Activated CD8-positive, alpha-beta memory T cell treated with anti-CD3 and anti-CD28 coated beads, Interleukin-2, amount 10 ng/mL, durations not matched to agents 7 days and 5 days (primary cell): Measurements from ENCODE around the gene MCOLN1. TPM values are rescaled to one million over a fixed set of nuclear protein-coding genes. Genes with fewer than 3 reads are reported as not detected.

Experiments
- ATAC-seq: fragments of 150-1000 bp; cut with Tn5 transposase; one replicate; pipeline ENCODE4 v1.10.0; 2021; ENCODE audit warnings: moderate library complexity
- CTCF ChIA-PET: fragments of 350-600 bp; sonication (Branson Sonifier 250); formaldehyde crosslinking; loops from one replicate; lab custom pipeline; 2021; ENCODE audit warnings: antibody characterized with exemption; lab: Charles Lee
- DNase-seq: peaks from one replicate; pipeline ENCODE4 v3.0.0-alpha.2; 2020
- H3K27ac Mint-ChIP-seq: one replicate; pipeline ENCODE4 v1.8.0; 2021; ENCODE audit warnings: mild to moderate bottlenecking, mixed read lengths
- H3K27me3 Mint-ChIP-seq: one replicate; pipeline ENCODE4 v1.8.0; 2021; ENCODE audit warnings: mixed read lengths
- H3K36me3 Mint-ChIP-seq: one replicate; pipeline ENCODE4 v1.8.0; 2021; ENCODE audit warnings: mild to moderate bottlenecking, mixed read lengths
- H3K4me1 Mint-ChIP-seq: one replicate; pipeline ENCODE4 v1.8.0; 2021; ENCODE audit warnings: mixed read lengths
- H3K4me3 Mint-ChIP-seq: one replicate; pipeline ENCODE4 v1.8.0; 2021; ENCODE audit warnings: mild to moderate bottlenecking, moderate library complexity, mixed read lengths
- H3K9me3 Mint-ChIP-seq: one replicate; pipeline ENCODE4 v1.8.0; 2022; ENCODE audit warnings: low read depth, mixed read lengths
- total RNA-seq, 2 experiments: library from RNA; stranded (reverse); gene quantifications; one replicate each; pipeline ENCODE4 v1.2.3, GENCODE V29; 2021

Gene MCOLN1
- total RNA-seq, result 10 to 100 TPM; 15.8 to 20.7 TPM

- Mint-ChIP-seq H3K4me1 (peaks cover 9% of the 10 kb centered on the region), H3K9me3 (no peaks in the 10 kb centered on the region), H3K4me3 (peak within 1 kb of the TSS; percentile 73), H3K36me3 (no peaks in the 10 kb centered on the region), H3K27ac (peak within 1 kb of the TSS; percentile 87), H3K27me3 (no peaks in the 10 kb centered on the region)
- DNase-seq (peak; percentile 99), ATAC-seq (peak; percentile 94)
- CTCF ChIA-PET, result interaction anchor here (0.8 to 3.4 kb wide), 11 partner anchors 12 to 382 kb away, joined by 3 to 37 read pairs (median 3); partner anchors contain the start of genes MAP2K7, PNPLA6 and TRAPPC5
Observed at GRCh38 chr19:7522072-7522922, at the start of gene MCOLN1. MCOLN1 (plus strand) TSS chr19:7522624; CDS start chr19:7522751, 127 bp downstream.

DNA sequence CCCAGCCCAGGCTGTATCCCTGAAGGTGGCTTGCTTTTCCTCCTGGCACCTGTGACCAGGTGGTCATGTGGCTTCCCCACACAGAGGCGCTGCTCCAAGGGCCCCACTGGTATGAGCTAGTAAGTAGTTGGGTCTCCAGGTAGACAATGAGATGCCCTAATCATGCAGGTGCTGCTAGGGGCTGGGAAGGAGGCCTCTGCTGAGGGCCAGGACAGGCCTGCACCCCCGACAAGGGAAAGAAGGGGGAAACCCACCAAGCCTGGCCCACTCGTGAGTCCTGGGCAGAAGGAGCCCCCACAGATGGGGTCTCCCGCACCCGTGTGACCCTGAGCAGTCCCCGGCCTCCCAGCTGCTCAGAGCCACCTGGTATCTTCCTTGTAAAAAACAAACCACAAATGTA, 46.8 kb upstream of the MCOLN1 start:
- Mint-ChIP-seq H3K4me3 (no peak overlapping the region), H3K27me3 (no peaks in the 10 kb centered on the region), H3K36me3 (peaks cover 8% of the 10 kb centered on the region), H3K9me3 (no peaks in the 10 kb centered on the region), H3K4me1 (peaks cover 1% of the 10 kb centered on the region), H3K27ac (no peak overlapping the region)
- CTCF ChIA-PET, result no interaction called here
- DNase-seq, result no peak
- ATAC-seq, result no peak

DNA sequence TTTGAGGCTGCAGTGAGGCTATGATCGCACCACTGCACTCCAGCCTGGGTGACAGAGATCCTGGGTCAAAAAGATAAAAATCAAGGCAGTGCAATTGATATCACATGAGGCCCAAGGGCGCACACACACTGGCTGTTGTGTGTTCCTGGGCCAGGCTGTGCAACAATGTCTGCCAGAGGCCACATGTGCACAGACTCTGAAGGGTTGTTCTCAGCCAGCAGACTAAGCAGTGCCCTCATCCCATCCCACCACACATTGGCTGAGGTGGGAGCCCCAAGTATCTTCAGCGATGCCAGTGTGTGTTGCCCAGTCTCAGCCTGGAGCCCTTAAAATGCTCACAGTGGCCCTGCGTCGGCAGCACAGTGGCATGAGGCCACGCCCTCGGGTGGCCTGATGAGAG, 46.2 kb upstream of the MCOLN1 start:
- Mint-ChIP-seq H3K4me1 (peaks cover 1% of the 10 kb centered on the region), H3K27ac (no peak overlapping the region), H3K27me3 (no peaks in the 10 kb centered on the region), H3K4me3 (no peak overlapping the region), H3K36me3 (peaks cover 7% of the 10 kb centered on the region), H3K9me3 (no peaks in the 10 kb centered on the region)
- ATAC-seq (no peak), DNase-seq (no peak)
- CTCF ChIA-PET, result no interaction called here

GRCh38 chr19:7476777-7477494, 45.5 kb upstream of the MCOLN1 start:
- no peak overlapping the region for H3K4me3 Mint-ChIP-seq
- H3K36me3 Mint-ChIP-seq, result peaks cover 4% of the 10 kb centered on the region
- CTCF ChIA-PET, result no interaction called here
- DNase-seq (no peak), ATAC-seq (no peak)
- no peak overlapping the region for H3K27ac Mint-ChIP-seq
- H3K4me1 Mint-ChIP-seq, result peaks cover 1% of the 10 kb centered on the region
- H3K27me3 Mint-ChIP-seq, result no peaks in the 10 kb centered on the region
- H3K9me3 Mint-ChIP-seq, result no peaks in the 10 kb centered on the region

- Mint-ChIP-seq H3K36me3 (peaks cover 2% of the 10 kb centered on the region), H3K27me3 (no peaks in the 10 kb centered on the region), H3K9me3 (no peaks in the 10 kb centered on the region), H3K27ac (no peak overlapping the region), H3K4me1 (peaks cover 1% of the 10 kb centered on the region), H3K4me3 (no peak overlapping the region)
- no peak for ATAC-seq
- CTCF ChIA-PET, result no interaction called here
- DNase-seq, result no peak
Observed at GRCh38 chr19:7477758-7478157, 44.7 kb upstream of the MCOLN1 start.

DNA sequence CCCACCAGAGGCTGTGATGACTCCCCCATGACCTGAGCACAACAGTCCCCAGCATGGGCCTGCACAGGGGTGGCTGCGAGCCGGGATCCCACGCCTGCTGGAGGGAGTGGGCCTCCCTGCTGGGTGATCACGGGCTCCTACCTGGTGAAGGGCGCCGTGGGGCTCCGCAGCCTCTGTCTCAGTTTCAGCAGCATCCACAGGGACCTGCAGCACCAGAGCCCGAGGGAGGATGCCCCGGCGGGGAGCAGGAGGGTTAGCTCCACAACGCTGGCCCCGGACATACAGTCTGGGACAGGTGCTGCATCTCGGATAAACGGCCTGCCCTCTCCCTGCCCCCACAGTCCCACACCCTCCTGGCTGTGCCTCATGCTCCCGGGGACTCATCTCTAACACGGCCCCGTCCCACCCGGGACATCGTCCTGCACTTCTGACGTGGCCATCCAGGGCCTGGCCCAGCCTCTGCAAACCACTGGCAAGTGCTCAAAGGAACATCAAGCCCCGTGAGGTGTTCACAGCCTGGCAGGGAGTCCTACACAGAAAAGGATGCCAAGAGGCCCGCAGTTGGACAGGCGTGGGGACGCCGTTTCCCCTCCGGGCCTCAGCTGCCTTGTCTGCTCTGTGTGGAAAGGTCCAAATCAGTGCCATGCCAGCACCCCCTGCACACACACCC, 44.1 kb upstream of the MCOLN1 start:
- Mint-ChIP-seq H3K4me1 (peaks cover 3% of the 10 kb centered on the region), H3K27me3 (no peaks in the 10 kb centered on the region), H3K27ac (no peak overlapping the region), H3K9me3 (no peaks in the 10 kb centered on the region), H3K4me3 (no peak overlapping the region), H3K36me3 (no peaks in the 10 kb centered on the region)
- DNase-seq, result no peak
- CTCF ChIA-PET, result no interaction called here
- no peak for ATAC-seq

DNA sequence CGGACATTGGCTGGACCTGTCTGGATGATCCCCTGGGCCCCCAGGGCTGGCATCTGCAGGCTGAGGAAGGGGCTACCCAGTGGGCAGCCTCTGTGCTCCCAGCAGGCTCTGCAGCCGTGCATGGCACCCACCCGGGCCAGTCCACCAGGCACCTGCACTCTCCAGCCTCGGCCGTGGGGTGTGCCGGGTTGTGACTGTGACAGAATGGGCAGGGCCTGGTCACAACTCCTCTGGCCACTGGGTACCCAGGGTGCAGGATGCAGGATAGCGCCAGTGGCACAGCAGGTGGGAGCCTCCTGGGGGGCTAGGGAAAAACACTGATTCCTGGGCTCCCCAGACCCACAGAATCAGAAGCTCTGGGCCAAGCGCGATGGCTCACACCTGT, 43.6 kb upstream of the MCOLN1 start:
- H3K4me3 Mint-ChIP-seq, result no peak overlapping the region
- peaks cover 3% of the 10 kb centered on the region for H3K4me1 Mint-ChIP-seq
- no peaks in the 10 kb centered on the region for H3K27me3 Mint-ChIP-seq
- no peak for ATAC-seq
- CTCF ChIA-PET, result no interaction called here
- no peak overlapping the region for H3K27ac Mint-ChIP-seq
- no peak for DNase-seq
- no peaks in the 10 kb centered on the region for H3K9me3 Mint-ChIP-seq
- no peaks in the 10 kb centered on the region for H3K36me3 Mint-ChIP-seq

DNA sequence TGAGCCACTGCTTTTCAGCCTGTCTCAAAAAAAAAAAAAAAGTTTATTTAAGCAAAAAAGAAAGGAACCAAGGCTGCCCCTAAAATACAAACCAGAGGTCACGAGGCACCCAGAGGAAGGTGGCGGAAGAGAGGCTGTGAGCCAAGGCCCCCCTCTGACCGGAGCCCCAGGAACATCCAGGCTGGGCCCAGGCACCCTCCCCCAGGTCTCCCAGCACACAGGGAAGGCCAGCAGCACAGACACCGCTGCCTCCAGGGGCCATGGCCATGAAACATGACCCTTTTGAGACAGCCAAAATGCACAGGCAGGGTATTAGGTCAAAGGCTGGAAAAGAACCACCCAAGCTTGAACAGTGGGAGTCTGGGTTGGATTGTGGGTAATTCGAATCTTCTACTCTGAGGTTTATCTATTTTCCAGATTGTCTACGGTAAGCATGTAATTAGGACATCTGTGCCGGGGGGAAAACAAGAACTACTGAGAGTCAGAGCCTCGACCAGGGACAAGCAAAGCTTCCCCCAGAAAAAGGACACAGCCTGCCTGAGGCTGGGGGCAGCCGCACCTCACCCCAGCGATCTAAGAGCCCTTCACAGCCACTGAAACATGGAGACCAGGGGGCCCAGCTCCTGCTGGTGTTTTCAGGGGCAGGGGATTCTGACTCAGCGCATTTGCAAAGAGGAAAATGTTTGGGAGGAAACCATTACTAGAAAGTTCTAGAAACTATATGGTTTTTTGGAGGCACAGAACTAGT, 42.0 kb upstream of the MCOLN1 start:
- CTCF ChIA-PET, result no interaction called here
- H3K27ac Mint-ChIP-seq, result no peak overlapping the region
- peaks cover 3% of the 10 kb centered on the region for H3K4me1 Mint-ChIP-seq

DNA sequence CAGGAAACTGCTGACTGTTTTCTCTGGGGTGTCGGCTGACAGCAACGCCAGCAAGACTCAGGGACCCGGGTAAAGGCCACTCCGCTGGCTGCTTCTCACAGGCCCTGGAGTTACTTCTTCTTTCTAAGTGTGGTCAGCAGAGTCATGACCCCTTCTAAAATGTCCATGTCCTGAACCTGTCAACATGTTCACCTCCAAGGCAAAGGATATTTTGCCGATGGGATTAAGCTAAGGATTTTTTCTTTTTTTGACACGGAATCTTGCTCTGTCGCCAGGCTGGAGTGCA, 41.5 kb upstream of the MCOLN1 start:
- H3K9me3 Mint-ChIP-seq, result no peaks in the 10 kb centered on the region
- no peak overlapping the region for H3K27ac Mint-ChIP-seq
- H3K4me1 Mint-ChIP-seq, result peaks cover 3% of the 10 kb centered on the region
- no peak for ATAC-seq
- CTCF ChIA-PET, result no interaction called here
- H3K36me3 Mint-ChIP-seq, result no peaks in the 10 kb centered on the region
- DNase-seq, result no peak
- H3K4me3 Mint-ChIP-seq, result no peak overlapping the region
- no peaks in the 10 kb centered on the region for H3K27me3 Mint-ChIP-seq

More for the DNA sequence above, 42.0 kb upstream of the MCOLN1 start:
- ATAC-seq (no peak), DNase-seq (no peak)
- Mint-ChIP-seq H3K4me3 (no peak overlapping the region), H3K9me3 (no peaks in the 10 kb centered on the region), H3K36me3 (no peaks in the 10 kb centered on the region), H3K27me3 (no peaks in the 10 kb centered on the region)

GRCh38 chr19:7482584-7483439, 39.6 kb upstream of the MCOLN1 start:
- no peaks in the 10 kb centered on the region for H3K36me3 Mint-ChIP-seq
- H3K27me3 Mint-ChIP-seq, result no peaks in the 10 kb centered on the region
- H3K4me1 Mint-ChIP-seq, result peaks cover 3% of the 10 kb centered on the region
- no peak overlapping the region for H3K27ac Mint-ChIP-seq
- no peaks in the 10 kb centered on the region for H3K9me3 Mint-ChIP-seq
- CTCF ChIA-PET, result no interaction called here
- ATAC-seq, result no peak
- DNase-seq, result no peak
- H3K4me3 Mint-ChIP-seq, result no peak overlapping the region

- CTCF ChIA-PET, result no interaction called here
- Mint-ChIP-seq H3K4me3 (no peak overlapping the region), H3K27me3 (no peaks in the 10 kb centered on the region), H3K4me1 (peaks cover 5% of the 10 kb centered on the region), H3K36me3 (no peaks in the 10 kb centered on the region), H3K9me3 (no peaks in the 10 kb centered on the region), H3K27ac (no peak overlapping the region)
- DNase-seq (no peak), ATAC-seq (no peak)
Observed at GRCh38 chr19:7483720-7484201, 38.7 kb upstream of the MCOLN1 start.

DNA sequence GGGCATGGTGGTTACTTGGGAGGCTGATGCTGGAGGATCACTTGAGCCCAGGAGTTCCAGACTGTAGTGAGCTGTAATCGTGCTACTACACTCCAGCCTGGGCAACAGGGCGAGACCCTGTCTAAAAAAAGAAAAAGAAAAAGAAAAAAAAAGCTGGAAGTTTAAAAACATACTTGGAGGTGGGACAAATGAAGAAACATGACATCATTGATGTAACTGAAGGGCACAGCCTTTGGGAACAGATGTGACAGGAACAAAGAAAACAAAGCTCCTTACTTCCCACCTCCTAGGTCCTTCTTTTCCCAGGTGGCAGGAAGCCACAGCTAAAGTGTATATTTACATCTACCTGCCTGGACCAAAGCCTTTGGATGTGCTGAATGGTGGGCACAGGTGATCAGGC, 35.5 kb upstream of the MCOLN1 start:
- no peaks in the 10 kb centered on the region for H3K27me3 Mint-ChIP-seq

More for the DNA sequence above, 35.5 kb upstream of the MCOLN1 start:
- Mint-ChIP-seq H3K4me1 (peaks cover 21% of the 10 kb centered on the region), H3K9me3 (no peaks in the 10 kb centered on the region), H3K36me3 (no peaks in the 10 kb centered on the region), H3K27ac (no peak overlapping the region), H3K4me3 (no peak overlapping the region)
- DNase-seq, result no peak
- ATAC-seq, result no peak
- CTCF ChIA-PET, result interaction anchor here (1.2 kb wide), 1 partner anchor 20 kb away, joined by 4 read pairs; no protein-coding TSS in a partner anchor
